SK-N-SH treated with all-trans-retinoic acid at 6 μM for 48 hours (cell line): ENCODE measurements around the gene SPON1.

ENCODE experiments used
- ATAC-seq: fragments of 200-7000 bp; cut with Tn5 transposase; 3 replicates; pipeline ENCODE4 v1.9.1; 2020; ENCODE audit warnings: mild to moderate bottlenecking, moderate library complexity
- ARNTL ChIP-seq: fragments of 450-650 bp; formaldehyde crosslinking; IDR thresholded peaks from 2 replicates; pipeline ENCODE4 v1.5.0; 2020; ENCODE audit warnings: low read depth, mild to moderate bottlenecking, moderate library complexity, borderline replicate concordance
- BACH2 ChIP-seq: fragments of 250-450 bp; sonication (Bioruptor Pico); IDR thresholded peaks from 2 replicates; pipeline ENCODE4 v1.9.0; 2021; ENCODE audit warnings: mild to moderate bottlenecking, borderline replicate concordance
- ESRRG ChIP-seq: fragments of 250-450 bp; sonication (Bioruptor Pico); IDR thresholded peaks from 2 replicates; pipeline ENCODE4 v1.6.1; 2021; ENCODE audit warnings: mild to moderate bottlenecking
- GLIS3 ChIP-seq: fragments of 250-450 bp; sonication (Bioruptor Pico); IDR thresholded peaks from 2 replicates; pipeline ENCODE4 v1.5.0; 2020; ENCODE audit warnings: mild to moderate bottlenecking, moderate library complexity
- ISL1 ChIP-seq: fragments of 250-450 bp; sonication (Bioruptor Pico); IDR thresholded peaks from 2 replicates; pipeline ENCODE4 v2.1.2; 2022; ENCODE audit warnings: mild to moderate bottlenecking, moderate library complexity
- OSR1 ChIP-seq: fragments of 250-450 bp; sonication (Bioruptor Pico); IDR thresholded peaks from 2 replicates; pipeline ENCODE4 v1.8.0; 2022; ENCODE audit warnings: moderate library complexity, mild to moderate bottlenecking, inconsistent platforms
- PPARA ChIP-seq: fragments of 250-450 bp; sonication (Bioruptor Pico); IDR thresholded peaks from 2 replicates; pipeline ENCODE4 v1.5.0; 2020; ENCODE audit warnings: mild to moderate bottlenecking, borderline replicate concordance
- RARB ChIP-seq: fragments of 250-450 bp; sonication (Bioruptor Pico); IDR thresholded peaks from 2 replicates; pipeline ENCODE4 v1.8.0; 2021; ENCODE audit warnings: mild to moderate bottlenecking, moderate library complexity
- SNAI2 ChIP-seq: fragments of 250-450 bp; sonication (Bioruptor Pico); IDR thresholded peaks from 2 replicates; pipeline ENCODE4 v1.5.0; 2020; ENCODE audit warnings: mild to moderate bottlenecking, moderate library complexity
- TCF4 ChIP-seq: fragments of 250-450 bp; sonication (Bioruptor Pico); IDR thresholded peaks from 2 replicates; pipeline ENCODE4 v1.8.0; 2021; ENCODE audit warnings: mild to moderate bottlenecking, moderate library complexity, borderline replicate concordance
- TOX ChIP-seq: fragments of 250-450 bp; sonication (Bioruptor Pico); IDR thresholded peaks from 2 replicates; pipeline ENCODE4 v1.8.0; 2021; ENCODE audit warnings: mild to moderate bottlenecking, moderate library complexity, borderline replicate concordance
- ZC3H10 ChIP-seq: fragments of 250-450 bp; sonication (Bioruptor Pico); IDR thresholded peaks from 2 replicates; pipeline ENCODE4 v1.5.1; 2021; ENCODE audit warnings: mild to moderate bottlenecking, moderate library complexity
- ZFP30 ChIP-seq: fragments of 450-650 bp; formaldehyde crosslinking; IDR thresholded peaks from 2 replicates; pipeline ENCODE4 v1.5.0; 2022; ENCODE audit warnings: mild to moderate bottlenecking, moderate library complexity
- ZNF565 ChIP-seq: fragments of 450-650 bp; formaldehyde crosslinking; conservative IDR thresholded peaks from 2 replicates; pipeline ENCODE4 v1.5.0; 2020; ENCODE audit warnings: low read depth, mild to moderate bottlenecking, moderate library complexity
- ZNF70 ChIP-seq: fragments of 450-650 bp; formaldehyde crosslinking; IDR thresholded peaks from 2 replicates; pipeline ENCODE4 v1.5.0; 2020; ENCODE audit warnings: mild to moderate bottlenecking, moderate library complexity
- ZNF8 ChIP-seq: fragments of 450-650 bp; formaldehyde crosslinking; IDR thresholded peaks from 2 replicates; pipeline ENCODE4 v1.5.0; 2020; ENCODE audit warnings: mild to moderate bottlenecking, moderate library complexity
- TF ChIP-seq, protein P1 (sequence below): fragments of 250-450 bp; sonication (Bioruptor Pico); IDR thresholded peaks from 2 replicates; pipeline ENCODE4 v1.5.0; 2020; ENCODE audit warnings: mild to moderate bottlenecking, moderate library complexity
- TF ChIP-seq, protein P2 (sequence below): fragments of 250-450 bp; sonication (Bioruptor Pico); IDR thresholded peaks from 2 replicates; pipeline ENCODE4 v1.5.1; 2020; ENCODE audit warnings: low read depth, mild to moderate bottlenecking, moderate library complexity
- TF ChIP-seq, protein P3 (sequence below): fragments of 250-450 bp; sonication (Bioruptor Pico); IDR thresholded peaks from 2 replicates; pipeline ENCODE4 v1.5.1; 2021; ENCODE audit warnings: mild to moderate bottlenecking, moderate library complexity
- TF ChIP-seq, protein P4 (sequence below): fragments of 250-450 bp; sonication (Bioruptor Pico); IDR thresholded peaks from 2 replicates; pipeline ENCODE4 v1.8.0; 2020; ENCODE audit warnings: mild to moderate bottlenecking, moderate library complexity, borderline replicate concordance
- TF ChIP-seq, protein P5 (sequence below): fragments of 250-450 bp; sonication (Bioruptor Pico); IDR thresholded peaks from 2 replicates; pipeline ENCODE4 v1.8.0; 2021; ENCODE audit warnings: low read depth, mild to moderate bottlenecking, moderate library complexity, borderline replicate concordance

SPON1 gene

DNA sequence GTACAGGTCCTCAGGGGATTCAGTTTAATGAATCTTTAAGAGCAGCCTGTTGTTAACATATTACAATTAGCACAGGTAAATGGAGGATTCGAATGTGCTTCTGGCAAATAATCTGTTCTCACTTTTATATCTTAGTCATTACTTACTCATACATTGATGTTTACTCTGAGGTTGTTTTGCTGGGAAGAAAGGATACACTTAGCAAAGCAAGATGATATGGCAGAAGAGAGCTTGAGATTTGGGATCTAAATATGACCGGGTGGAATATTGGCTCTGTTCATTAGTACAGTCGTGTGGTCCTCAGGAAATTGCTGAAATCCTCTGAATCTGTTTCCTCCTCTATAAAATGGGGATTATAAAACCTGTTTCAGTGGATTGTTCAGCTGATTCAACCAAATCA lies 59.7 kb downstream of the SPON1 start:
- ATAC-seq: no peak
- TF ChIP-seq, protein P1, sequence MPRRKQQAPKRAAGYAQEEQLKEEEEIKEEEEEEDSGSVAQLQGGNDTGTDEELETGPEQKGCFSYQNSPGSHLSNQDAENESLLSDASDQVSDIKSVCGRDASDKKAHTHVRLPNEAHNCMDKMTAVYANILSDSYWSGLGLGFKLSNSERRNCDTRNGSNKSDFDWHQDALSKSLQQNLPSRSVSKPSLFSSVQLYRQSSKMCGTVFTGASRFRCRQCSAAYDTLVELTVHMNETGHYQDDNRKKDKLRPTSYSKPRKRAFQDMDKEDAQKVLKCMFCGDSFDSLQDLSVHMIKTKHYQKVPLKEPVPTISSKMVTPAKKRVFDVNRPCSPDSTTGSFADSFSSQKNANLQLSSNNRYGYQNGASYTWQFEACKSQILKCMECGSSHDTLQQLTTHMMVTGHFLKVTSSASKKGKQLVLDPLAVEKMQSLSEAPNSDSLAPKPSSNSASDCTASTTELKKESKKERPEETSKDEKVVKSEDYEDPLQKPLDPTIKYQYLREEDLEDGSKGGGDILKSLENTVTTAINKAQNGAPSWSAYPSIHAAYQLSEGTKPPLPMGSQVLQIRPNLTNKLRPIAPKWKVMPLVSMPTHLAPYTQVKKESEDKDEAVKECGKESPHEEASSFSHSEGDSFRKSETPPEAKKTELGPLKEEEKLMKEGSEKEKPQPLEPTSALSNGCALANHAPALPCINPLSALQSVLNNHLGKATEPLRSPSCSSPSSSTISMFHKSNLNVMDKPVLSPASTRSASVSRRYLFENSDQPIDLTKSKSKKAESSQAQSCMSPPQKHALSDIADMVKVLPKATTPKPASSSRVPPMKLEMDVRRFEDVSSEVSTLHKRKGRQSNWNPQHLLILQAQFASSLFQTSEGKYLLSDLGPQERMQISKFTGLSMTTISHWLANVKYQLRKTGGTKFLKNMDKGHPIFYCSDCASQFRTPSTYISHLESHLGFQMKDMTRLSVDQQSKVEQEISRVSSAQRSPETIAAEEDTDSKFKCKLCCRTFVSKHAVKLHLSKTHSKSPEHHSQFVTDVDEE (CRISPR knock-in tag): no peak
- no peak for TF ChIP-seq RARB
- TF ChIP-seq, protein P2, sequence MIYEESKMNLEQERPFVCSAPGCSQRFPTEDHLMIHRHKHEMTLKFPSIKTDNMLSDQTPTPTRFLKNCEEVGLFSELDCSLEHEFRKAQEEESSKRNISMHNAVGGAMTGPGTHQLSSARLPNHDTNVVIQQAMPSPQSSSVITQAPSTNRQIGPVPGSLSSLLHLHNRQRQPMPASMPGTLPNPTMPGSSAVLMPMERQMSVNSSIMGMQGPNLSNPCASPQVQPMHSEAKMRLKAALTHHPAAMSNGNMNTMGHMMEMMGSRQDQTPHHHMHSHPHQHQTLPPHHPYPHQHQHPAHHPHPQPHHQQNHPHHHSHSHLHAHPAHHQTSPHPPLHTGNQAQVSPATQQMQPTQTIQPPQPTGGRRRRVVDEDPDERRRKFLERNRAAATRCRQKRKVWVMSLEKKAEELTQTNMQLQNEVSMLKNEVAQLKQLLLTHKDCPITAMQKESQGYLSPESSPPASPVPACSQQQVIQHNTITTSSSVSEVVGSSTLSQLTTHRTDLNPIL (CRISPR knock-in tag): no peak
- no peak for TF ChIP-seq GLIS3 (CRISPR knock-in tag)
- TF ChIP-seq ISL1 (CRISPR knock-in tag): no peak
- TF ChIP-seq BACH2 (CRISPR knock-in tag): no peak
- TF ChIP-seq ARNTL (CRISPR knock-in tag): no peak
- no peak for TF ChIP-seq PPARA
- no peak for TF ChIP-seq ZNF70 (CRISPR knock-in tag)
- no peak for TF ChIP-seq OSR1 (CRISPR knock-in tag)
- TF ChIP-seq, protein P3, sequence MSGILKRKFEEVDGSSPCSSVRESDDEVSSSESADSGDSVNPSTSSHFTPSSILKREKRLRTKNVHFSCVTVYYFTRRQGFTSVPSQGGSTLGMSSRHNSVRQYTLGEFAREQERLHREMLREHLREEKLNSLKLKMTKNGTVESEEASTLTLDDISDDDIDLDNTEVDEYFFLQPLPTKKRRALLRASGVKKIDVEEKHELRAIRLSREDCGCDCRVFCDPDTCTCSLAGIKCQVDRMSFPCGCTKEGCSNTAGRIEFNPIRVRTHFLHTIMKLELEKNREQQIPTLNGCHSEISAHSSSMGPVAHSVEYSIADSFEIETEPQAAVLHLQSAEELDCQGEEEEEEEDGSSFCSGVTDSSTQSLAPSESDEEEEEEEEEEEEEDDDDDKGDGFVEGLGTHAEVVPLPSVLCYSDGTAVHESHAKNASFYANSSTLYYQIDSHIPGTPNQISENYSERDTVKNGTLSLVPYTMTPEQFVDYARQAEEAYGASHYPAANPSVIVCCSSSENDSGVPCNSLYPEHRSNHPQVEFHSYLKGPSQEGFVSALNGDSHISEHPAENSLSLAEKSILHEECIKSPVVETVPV: no peak
- no peak for TF ChIP-seq SNAI2
- TF ChIP-seq, protein P4, sequence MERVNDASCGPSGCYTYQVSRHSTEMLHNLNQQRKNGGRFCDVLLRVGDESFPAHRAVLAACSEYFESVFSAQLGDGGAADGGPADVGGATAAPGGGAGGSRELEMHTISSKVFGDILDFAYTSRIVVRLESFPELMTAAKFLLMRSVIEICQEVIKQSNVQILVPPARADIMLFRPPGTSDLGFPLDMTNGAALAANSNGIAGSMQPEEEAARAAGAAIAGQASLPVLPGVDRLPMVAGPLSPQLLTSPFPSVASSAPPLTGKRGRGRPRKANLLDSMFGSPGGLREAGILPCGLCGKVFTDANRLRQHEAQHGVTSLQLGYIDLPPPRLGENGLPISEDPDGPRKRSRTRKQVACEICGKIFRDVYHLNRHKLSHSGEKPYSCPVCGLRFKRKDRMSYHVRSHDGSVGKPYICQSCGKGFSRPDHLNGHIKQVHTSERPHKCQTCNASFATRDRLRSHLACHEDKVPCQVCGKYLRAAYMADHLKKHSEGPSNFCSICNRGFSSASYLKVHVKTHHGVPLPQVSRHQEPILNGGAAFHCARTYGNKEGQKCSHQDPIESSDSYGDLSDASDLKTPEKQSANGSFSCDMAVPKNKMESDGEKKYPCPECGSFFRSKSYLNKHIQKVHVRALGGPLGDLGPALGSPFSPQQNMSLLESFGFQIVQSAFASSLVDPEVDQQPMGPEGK (CRISPR knock-in tag): no peak
- TF ChIP-seq, protein P5, sequence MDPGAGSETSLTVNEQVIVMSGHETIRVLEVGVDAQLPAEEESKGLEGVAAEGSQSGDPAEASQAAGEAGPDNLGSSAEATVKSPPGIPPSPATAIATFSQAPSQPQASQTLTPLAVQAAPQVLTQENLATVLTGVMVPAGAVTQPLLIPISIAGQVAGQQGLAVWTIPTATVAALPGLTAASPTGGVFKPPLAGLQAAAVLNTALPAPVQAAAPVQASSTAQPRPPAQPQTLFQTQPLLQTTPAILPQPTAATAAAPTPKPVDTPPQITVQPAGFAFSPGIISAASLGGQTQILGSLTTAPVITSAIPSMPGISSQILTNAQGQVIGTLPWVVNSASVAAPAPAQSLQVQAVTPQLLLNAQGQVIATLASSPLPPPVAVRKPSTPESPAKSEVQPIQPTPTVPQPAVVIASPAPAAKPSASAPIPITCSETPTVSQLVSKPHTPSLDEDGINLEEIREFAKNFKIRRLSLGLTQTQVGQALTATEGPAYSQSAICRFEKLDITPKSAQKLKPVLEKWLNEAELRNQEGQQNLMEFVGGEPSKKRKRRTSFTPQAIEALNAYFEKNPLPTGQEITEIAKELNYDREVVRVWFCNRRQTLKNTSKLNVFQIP (CRISPR knock-in tag): no peak
- TF ChIP-seq TOX: no peak

DNA sequence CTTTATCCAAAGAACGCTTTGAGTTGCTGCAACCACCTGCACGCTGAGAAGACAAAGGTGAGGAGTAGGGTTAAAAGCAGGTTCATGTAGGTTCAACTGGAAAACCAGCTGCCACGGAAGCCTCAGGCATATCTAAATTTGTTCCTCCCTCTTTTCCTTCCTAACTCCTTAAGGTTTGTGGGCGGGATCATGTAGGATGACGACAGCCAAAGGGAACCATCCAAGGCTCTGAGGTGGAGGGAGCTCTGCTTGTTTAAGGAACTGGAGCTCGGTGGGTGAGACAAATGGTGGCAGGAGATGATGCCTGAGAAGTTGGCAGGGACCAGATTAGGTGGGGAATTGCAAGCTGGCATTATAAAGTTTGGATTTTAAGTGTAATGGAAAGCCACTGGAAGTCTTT lies 60.3 kb downstream of the SPON1 start:
- ATAC-seq: no peak
- TF ChIP-seq ESRRG (CRISPR knock-in tag) (no peak), ISL1 (CRISPR knock-in tag) (no peak), GLIS3 (CRISPR knock-in tag) (no peak), PPARA (no peak), ARNTL (CRISPR knock-in tag) (no peak), ZFP30 (no peak), ZNF565 (CRISPR knock-in tag) (no peak), TCF4 (CRISPR knock-in tag) (no peak), ZNF8 (CRISPR knock-in tag) (no peak), ZC3H10 (CRISPR knock-in tag) (no peak), BACH2 (CRISPR knock-in tag) (no peak), RARB (no peak)
- TF ChIP-seq, protein P1 (CRISPR knock-in tag): no peak
- TF ChIP-seq, protein P4 (CRISPR knock-in tag): no peak
- TF ChIP-seq, protein P5 (CRISPR knock-in tag): no peak
- TF ChIP-seq, all 23 proteins: peak for 0
